Prostate gland (tissue), 2 donors: ENCODE measurements around the gene FADS1. TPM values are rescaled to one million over a fixed set of nuclear protein-coding genes. Genes with fewer than 3 reads are reported as not detected.

Source experiments
- DNase-seq: peaks from one replicate; pipeline ENCODE4 v3.0.0-alpha.2; 2019; ENCODE audit warnings: low spot score
- H3K27ac ChIP-seq, 2 donors: fragments of 200-600 bp; sonication (generic); 2 replicates each; pipeline ENCODE4 v1.5.1; 2017 to 2019
- H3K27me3 ChIP-seq: fragments of 200-600 bp; sonication (generic); replicated peaks from 2 replicates; pipeline ENCODE4 v1.5.1; 2019; ENCODE audit not compliant: insufficient read depth
- H3K36me3 ChIP-seq, 2 donors: fragments of 200-600 bp; sonication (generic); 1 replicate in 1 of 2; 2 replicates in 1 of 2; pipeline versions ENCODE4 v1.5.1 to v1.8.1; 2017 to 2019
- H3K4me1 ChIP-seq: fragments of 200-600 bp; sonication (generic); replicated peaks from 2 replicates; pipeline ENCODE4 v1.5.1; 2019
- H3K4me3 ChIP-seq, 2 donors: fragments of 200-600 bp; sonication (generic); 2 replicates each; pipeline ENCODE4 v1.5.1; 2017 to 2019
- H3K9me3 ChIP-seq: fragments of 200-600 bp; sonication (generic); 2 replicates; pipeline ENCODE4 v1.5.1; 2017
- CTCF ChIP-seq, 4 experiments: fragments of 200-600 bp in 2 of 4; fragments of 450-650 bp in 2 of 4; sonication (generic) in 2 of 4; IDR thresholded peaks; 1 replicate in 3 of 4; 2 replicates in 1 of 4; pipeline ENCODE4 v1.5.1; 2016 to 2019; ENCODE audit warnings: antibody characterized with exemption in 4 of 4, mild to moderate bottlenecking in 2 of 4, moderate library complexity in 2 of 4
- POLR2A ChIP-seq: fragments of 450-650 bp; IDR thresholded peaks from one replicate; pipeline ENCODE4 v1.6.1; 2016; ENCODE audit warnings: antibody characterized with exemption, mild to moderate bottlenecking
- POLR2AphosphoS5 ChIP-seq: sonication (generic); formaldehyde crosslinking; IDR thresholded peaks from one replicate; pipeline ENCODE4 v1.6.1; 2017; ENCODE audit warnings: antibody characterized with exemption
- WGBS: methylation state at CpG from one replicate; pipeline ENCODE4 v1.1.5; 2018; 5-methylcytosine and 5-hydroxymethylcytosine counted together
- intact Hi-C: fragments of 100-400 bp; cut with DNase I; formaldehyde crosslinking; loops from one replicate; pipeline ENCODE4 v1.14.2; 2022
- total RNA-seq, 2 donors: library from RNA; depleted of rRNA; stranded (reverse); fragments of >200 nt; gene quantifications; one replicate each; pipeline ENCODE4 v1.1.0, GENCODE V29; 2016

Gene FADS1
- total RNA-seq, 2 donors from 2014 or later: 15.0 to 38.7 TPM

- Histone ChIP-seq H3K4me1 (peaks cover 16% of the 10 kb centered on the region), H3K4me3 (no peak overlapping the region), H3K27ac (no peak overlapping the region), H3K27me3 (no peaks in the 10 kb centered on the region), H3K9me3 (no peaks in the 10 kb centered on the region), H3K36me3 (no peaks in the 10 kb centered on the region)
- TF ChIP-seq POLR2A: no peak
- DNase-seq: no peak
- 87% methylated on average over 12 of the region's 12 CpGs for WGBS
- intact Hi-C loops: loop anchor here (5.0 kb wide), 1 partner anchor 312 kb away; no protein-coding TSS in a partner anchor
These were observed 21.3 kb downstream of the FADS1 start for GRCh38 chr11:61795459-61795858.

GRCh38 chr11:61794579-61794978 is 22.2 kb downstream of the FADS1 start:
- TF ChIP-seq POLR2A (no peak), POLR2AphosphoS5 (no peak), CTCF (IDR thresholded peaks at IDR 0.05) (no peak)
- H3K9me3 ChIP-seq: no peaks in the 10 kb centered on the region
- peaks cover 0 to 2% of the 10 kb centered on the region in 2 donors for H3K36me3 ChIP-seq
- intact Hi-C loops: no loop called here
- H3K4me1 ChIP-seq: peaks cover 16% of the 10 kb centered on the region
- no peak overlapping the region for H3K27ac ChIP-seq
- WGBS: 84% methylated on average over 4 of the region's 4 CpGs
- DNase-seq: no peak
- H3K4me3 ChIP-seq: no peak overlapping the region
- no peaks in the 10 kb centered on the region for H3K27me3 ChIP-seq

- H3K27me3 ChIP-seq: no peaks in the 10 kb centered on the region
- no peak overlapping the region for H3K27ac ChIP-seq
- H3K9me3 ChIP-seq: no peaks in the 10 kb centered on the region
- H3K4me1 ChIP-seq: peaks cover 16% of the 10 kb centered on the region
- H3K36me3 ChIP-seq: peaks cover 0 to 5% of the 10 kb centered on the region in 2 donors
- WGBS: 47% methylated on average over 3 of the region's 3 CpGs
- intact Hi-C loops: no loop called here
- no peak for DNase-seq
- no peak overlapping the region for H3K4me3 ChIP-seq
- no peak for TF ChIP-seq CTCF (IDR thresholded peaks at IDR 0.05)
- TF ChIP-seq POLR2A: no peak
- TF ChIP-seq POLR2AphosphoS5: no peak
These were observed 23.0 kb downstream of the FADS1 start for GRCh38 chr11:61793829-61794204.

- H3K4me1 ChIP-seq: peaks cover 16% of the 10 kb centered on the region
- peak overlapping the region; percentile 63 to 77 for H3K4me3 ChIP-seq
- peak overlapping the region; percentile 88 to 92 for H3K27ac ChIP-seq
- H3K36me3 ChIP-seq: peaks cover under 1 to 5% of the 10 kb centered on the region in 2 donors
- no peak for DNase-seq
- no peak for TF ChIP-seq POLR2A
- no peak for TF ChIP-seq CTCF (IDR thresholded peaks at IDR 0.05)
- no peak for TF ChIP-seq POLR2AphosphoS5
- H3K9me3 ChIP-seq: no peaks in the 10 kb centered on the region
- no peaks in the 10 kb centered on the region for H3K27me3 ChIP-seq
- intact Hi-C loops: no loop called here
- 2% methylated on average over 29 of the region's 29 CpGs for WGBS
These were observed 23.5 kb downstream of the FADS1 start for GRCh38 chr11:61793083-61793828.

- intact Hi-C loops: no loop called here
- Histone ChIP-seq H3K9me3 (no peaks in the 10 kb centered on the region), H3K27me3 (no peaks in the 10 kb centered on the region), H3K4me1 (peaks cover 16% of the 10 kb centered on the region), H3K4me3 (peak within 1 kb of the TSS; percentile 63 to 77), H3K27ac (peak within 1 kb of the TSS; percentile 88 to 92), H3K36me3 (peaks cover 4 to 5% of the 10 kb centered on the region in 2 donors)
- TF ChIP-seq CTCF (IDR thresholded peaks at IDR 0.05): peak in 2 of 4 experiments; percentile 44 to 46
- peak; percentile 43 for TF ChIP-seq POLR2A
- TF ChIP-seq POLR2AphosphoS5: peak; percentile 96
- DNase-seq: peak; percentile 84
- under 1% methylated on average over 61 of the region's 61 CpGs for WGBS
These were observed 24.3 kb downstream of the FADS1 start, which contains the start of the genes FEN1 and TMEM258 for GRCh38 chr11:61792310-61793082. TSS of gene FEN1 (plus strand) at chr11:61792911. CDS start at chr11:61795362, 2,451 bp downstream. TSS of gene TMEM258 (minus strand) at chr11:61792599. CDS start at chr11:61792558, 41 bp downstream.
